ENCODE results near the gene NAGPA.
A peak's percentile ranks its signal among the peaks of the same experiment; 100 is the strongest.
"Not testable (repeated sequence)": the region's sequence is repeated elsewhere in the genome, so short reads cannot be mapped to it uniquely, and the experiment has no call there.

Gene NAGPA

GRCh38 chr16:5062790-5063765 is 29.3 kb upstream of the NAGPA start:
- FAIRE-seq (no peak), DNase-seq (ENCODE audit: insufficient read length, low spot score) (no peak)

GRCh38 chr16:5062051-5062450 is 28.3 kb upstream of the NAGPA start:
- no peak for FAIRE-seq
- DNase-seq (ENCODE audit: insufficient read length, low spot score): no peak

GRCh38 chr16:5060073-5060641 is 26.4 kb upstream of the NAGPA start:
- DNase-seq (ENCODE audit: insufficient read length, low spot score): no peak
- FAIRE-seq: no peak

GRCh38 chr16:5059386-5060072 is 25.8 kb upstream of the NAGPA start:
- DNase-seq (ENCODE audit: insufficient read length, low spot score): no peak
- no peak for FAIRE-seq

GRCh38 chr16:5058476-5058875 is 24.7 kb upstream of the NAGPA start:
- DNase-seq (ENCODE audit: insufficient read length, low spot score) (no peak), FAIRE-seq (no peak)

- no peak for FAIRE-seq
- DNase-seq (ENCODE audit: insufficient read length, low spot score): no peak
These were observed 22.6 kb upstream of the NAGPA start for GRCh38 chr16:5056352-5056751.

GRCh38 chr16:5054876-5055865 is 21.4 kb upstream of the NAGPA start:
- no peak for DNase-seq (ENCODE audit: insufficient read length, low spot score)
- FAIRE-seq: no peak

- no peak for FAIRE-seq
- DNase-seq (ENCODE audit: insufficient read length, low spot score): no peak
These were observed 13.2 kb upstream of the NAGPA start for GRCh38 chr16:5046914-5047313.

- DNase-seq (ENCODE audit: insufficient read length, low spot score) (no peak), FAIRE-seq (no peak)
These were observed 11.9 kb upstream of the NAGPA start for GRCh38 chr16:5045499-5046115.

GRCh38 chr16:5044581-5044980 is 10.8 kb upstream of the NAGPA start:
- not testable (repeated sequence) for FAIRE-seq; DNase-seq (ENCODE audit: insufficient read length, low spot score)

GRCh38 chr16:5044011-5044540 is 10.3 kb upstream of the NAGPA start:
- no peak for DNase-seq (ENCODE audit: insufficient read length, low spot score)
- FAIRE-seq: no peak

GRCh38 chr16:5042574-5043171 is 8.9 kb upstream of the NAGPA start:
- FAIRE-seq (no peak), DNase-seq (ENCODE audit: insufficient read length, low spot score) (peak; percentile 48)

- DNase-seq (ENCODE audit: insufficient read length, low spot score) (peak; percentile 65), FAIRE-seq (no peak)
These were observed 7.9 kb upstream of the NAGPA start for GRCh38 chr16:5041600-5042133.

GRCh38 chr16:5040451-5040850 is 6.7 kb upstream of the NAGPA start:
- DNase-seq (ENCODE audit: insufficient read length, low spot score) (no peak), FAIRE-seq (no peak)

GRCh38 chr16:5036228-5037156 is 2.8 kb upstream of the NAGPA start:
- DNase-seq (ENCODE audit: insufficient read length, low spot score): no peak
- FAIRE-seq: no peak

GRCh38 chr16:5035909-5036227 is 2.1 kb upstream of the NAGPA start:
- FAIRE-seq (no peak), DNase-seq (ENCODE audit: insufficient read length, low spot score) (no peak)

- DNase-seq (ENCODE audit: insufficient read length, low spot score) (no peak), FAIRE-seq (no peak)
These were observed 410 bp upstream of the NAGPA start for GRCh38 chr16:5034167-5034523.

- DNase-seq (ENCODE audit: insufficient read length, low spot score) (no peak), FAIRE-seq (no peak)
These were observed 977 bp downstream of the NAGPA start for GRCh38 chr16:5032748-5033167.
